Loucy (cell line): ENCODE data around the gene KIF3B.

Source experiments
- CTCF ChIP-seq: fragments of 200-600 bp; sonication (generic); conservative IDR thresholded peaks from 2 replicates; pipeline ENCODE4 v1.5.1; 2014; ENCODE audit warnings: mild to moderate bottlenecking, antibody characterized with exemption, low read length
- EZH2phosphoT487 ChIP-seq: fragments of 200-600 bp; IDR thresholded peaks from 2 replicates; pipeline ENCODE4 v1.6.1; 2018; ENCODE audit warnings: antibody characterized with exemption, mild to moderate bottlenecking, moderate library complexity, borderline replicate concordance

- TF ChIP-seq CTCF, result no peak
- TF ChIP-seq EZH2phosphoT487, result no peak
These were observed 77.4 kb downstream of the KIF3B start for GRCh38 chr20:32354592-32355416.
